ENCODE results near the gene GABBR2.

DNA sequence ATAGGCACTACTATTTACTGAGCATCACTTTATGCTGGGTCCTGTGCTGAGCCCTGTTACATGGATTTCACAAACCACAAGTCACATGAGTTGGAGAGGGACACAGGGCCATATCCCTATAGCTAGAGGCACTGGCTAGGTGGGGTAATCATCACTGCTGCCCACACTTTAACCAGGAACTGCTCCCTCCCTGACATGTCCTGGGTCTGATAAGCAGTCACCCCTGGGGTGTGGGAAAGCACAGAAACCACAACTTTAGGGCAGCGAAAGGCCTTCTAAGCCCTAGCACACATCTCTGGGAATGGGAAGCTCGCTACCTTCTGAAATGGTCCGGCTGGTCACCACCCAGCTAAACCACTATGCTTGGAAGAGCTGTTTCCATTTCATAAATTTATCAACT is 468.3 kb downstream of the GABBR2 start:
- TF ChIP-seq CTCF (IDR thresholded peaks at IDR 0.05) (no peak), POLR2A (IDR thresholded peaks at IDR 0.05; ENCODE audit: low read depth) (no peak), EP300 (IDR thresholded peaks at IDR 0.05) (no peak)
